ENCODE data around the gene ATG4C.
"Not testable (repeated sequence)": the region's sequence is repeated elsewhere in the genome, so short reads cannot be mapped to it uniquely, and the experiment has no call there.

ATG4C gene

GRCh38 chr1:62783736-62784508 lies at the start of gene ATG4C:
Gene ATG4C, plus strand, starts transcription at chr1:62784132. Its CDS starts 19,655 bp downstream, at chr1:62803787.
- H3K4me3 ChIP-seq (ENCODE audit: low read depth, low read length), result peak within 1 kb of the TSS; percentile 98
- H3K27ac ChIP-seq (ENCODE audit: low read depth, low read length), result peak within 1 kb of the TSS; percentile 80
- H3K27me3 ChIP-seq (ENCODE audit: insufficient read depth, low read length), result peaks cover 3% of the 10 kb centered on the region; the same call in 1 of the 2 replicates
- H2AFZ ChIP-seq (ENCODE audit: low read length, unreplicated experiment), result peak within 1 kb of the TSS; percentile 98
- H3K79me2 ChIP-seq (ENCODE audit: control insufficient read depth, insufficient read depth, low read length, unreplicated experiment), result peaks cover 10% of the 10 kb centered on the region
- peaks cover 4% of the 10 kb centered on the region for H3K4me1 ChIP-seq (ENCODE audit: control insufficient read depth, insufficient read depth, low read length, unreplicated experiment)
- H3K36me3 ChIP-seq (ENCODE audit: insufficient read depth, low read length), result no peaks in the 10 kb centered on the region

GRCh38 chr1:62735491-62736171 lies 48.3 kb upstream of the ATG4C start:
- Histone ChIP-seq H2AFZ (ENCODE audit: low read length, unreplicated experiment) (no peak overlapping the region), H3K79me2 (ENCODE audit: control insufficient read depth, insufficient read depth, low read length, unreplicated experiment) (no peaks in the 10 kb centered on the region), H3K4me1 (ENCODE audit: control insufficient read depth, insufficient read depth, low read length, unreplicated experiment) (peaks cover 12% of the 10 kb centered on the region), H3K27ac (ENCODE audit: low read depth, low read length) (no peak overlapping the region), H3K36me3 (ENCODE audit: insufficient read depth, low read length) (no peaks in the 10 kb centered on the region), H3K4me3 (ENCODE audit: low read depth, low read length) (no peak overlapping the region), H3K27me3 (ENCODE audit: insufficient read depth, low read length) (no peaks in the 10 kb centered on the region)

- H3K27ac ChIP-seq (ENCODE audit: low read depth, low read length); H3K36me3 ChIP-seq (ENCODE audit: insufficient read depth, low read length); H2AFZ ChIP-seq (ENCODE audit: low read length, unreplicated experiment); H3K4me1 ChIP-seq (ENCODE audit: control insufficient read depth, insufficient read depth, low read length, unreplicated experiment); H3K27me3 ChIP-seq (ENCODE audit: insufficient read depth, low read length); H3K79me2 ChIP-seq (ENCODE audit: control insufficient read depth, insufficient read depth, low read length, unreplicated experiment); H3K4me3 ChIP-seq (ENCODE audit: low read depth, low read length): not testable (repeated sequence)
Observed at GRCh38 chr1:62740701-62741100, 43.2 kb upstream of the ATG4C start.

- Histone ChIP-seq H2AFZ (ENCODE audit: low read length, unreplicated experiment) (peak overlapping the region; percentile 66), H3K4me3 (ENCODE audit: low read depth, low read length) (no peak overlapping the region), H3K79me2 (ENCODE audit: control insufficient read depth, insufficient read depth, low read length, unreplicated experiment) (no peaks in the 10 kb centered on the region), H3K27ac (ENCODE audit: low read depth, low read length) (no peak overlapping the region), H3K27me3 (ENCODE audit: insufficient read depth, low read length) (no peaks in the 10 kb centered on the region), H3K36me3 (ENCODE audit: insufficient read depth, low read length) (no peaks in the 10 kb centered on the region), H3K4me1 (ENCODE audit: control insufficient read depth, insufficient read depth, low read length, unreplicated experiment) (peaks cover 4% of the 10 kb centered on the region)
Observed at GRCh38 chr1:62744611-62745577, 39.0 kb upstream of the ATG4C start.

GRCh38 chr1:62746086-62746808 lies 37.7 kb upstream of the ATG4C start:
- Histone ChIP-seq H3K27me3 (ENCODE audit: insufficient read depth, low read length) (no peaks in the 10 kb centered on the region), H3K79me2 (ENCODE audit: control insufficient read depth, insufficient read depth, low read length, unreplicated experiment) (no peaks in the 10 kb centered on the region), H3K36me3 (ENCODE audit: insufficient read depth, low read length) (no peaks in the 10 kb centered on the region), H3K27ac (ENCODE audit: low read depth, low read length) (no peak overlapping the region), H3K4me3 (ENCODE audit: low read depth, low read length) (peak overlapping the region; percentile 71), H3K4me1 (ENCODE audit: control insufficient read depth, insufficient read depth, low read length, unreplicated experiment) (peaks cover 7% of the 10 kb centered on the region), H2AFZ (ENCODE audit: low read length, unreplicated experiment) (peak overlapping the region; percentile 94)

- Histone ChIP-seq H3K27ac (ENCODE audit: low read depth, low read length) (no peak overlapping the region), H3K27me3 (ENCODE audit: insufficient read depth, low read length) (no peaks in the 10 kb centered on the region), H3K36me3 (ENCODE audit: insufficient read depth, low read length) (no peaks in the 10 kb centered on the region), H3K4me1 (ENCODE audit: control insufficient read depth, insufficient read depth, low read length, unreplicated experiment) (peaks cover 7% of the 10 kb centered on the region), H3K4me3 (ENCODE audit: low read depth, low read length) (0 out of 2 replicates have a peak overlapping the region, but pooled peaks have one; percentile 71), H2AFZ (ENCODE audit: low read length, unreplicated experiment) (peak overlapping the region; percentile 3), H3K79me2 (ENCODE audit: control insufficient read depth, insufficient read depth, low read length, unreplicated experiment) (no peaks in the 10 kb centered on the region)
Observed at GRCh38 chr1:62746809-62747138, 37.2 kb upstream of the ATG4C start.

GRCh38 chr1:62753031-62753965 lies 30.6 kb upstream of the ATG4C start:
- H2AFZ ChIP-seq (ENCODE audit: low read length, unreplicated experiment), result no peak overlapping the region
- H3K27ac ChIP-seq (ENCODE audit: low read depth, low read length), result no peak overlapping the region
- no peak overlapping the region for H3K4me3 ChIP-seq (ENCODE audit: low read depth, low read length)
- H3K36me3 ChIP-seq (ENCODE audit: insufficient read depth, low read length), result no peaks in the 10 kb centered on the region
- no peaks in the 10 kb centered on the region for H3K79me2 ChIP-seq (ENCODE audit: control insufficient read depth, insufficient read depth, low read length, unreplicated experiment)
- H3K4me1 ChIP-seq (ENCODE audit: control insufficient read depth, insufficient read depth, low read length, unreplicated experiment), result peaks cover 3% of the 10 kb centered on the region
- H3K27me3 ChIP-seq (ENCODE audit: insufficient read depth, low read length), result no peaks in the 10 kb centered on the region

- H3K27ac ChIP-seq (ENCODE audit: low read depth, low read length); H3K27me3 ChIP-seq (ENCODE audit: insufficient read depth, low read length); H2AFZ ChIP-seq (ENCODE audit: low read length, unreplicated experiment); H3K4me1 ChIP-seq (ENCODE audit: control insufficient read depth, insufficient read depth, low read length, unreplicated experiment); H3K4me3 ChIP-seq (ENCODE audit: low read depth, low read length); H3K79me2 ChIP-seq (ENCODE audit: control insufficient read depth, insufficient read depth, low read length, unreplicated experiment); H3K36me3 ChIP-seq (ENCODE audit: insufficient read depth, low read length): not testable (repeated sequence)
Observed at GRCh38 chr1:62754938-62755337, 29.0 kb upstream of the ATG4C start.

GRCh38 chr1:62756255-62756884 lies 27.6 kb upstream of the ATG4C start:
- not testable (repeated sequence) for H3K4me3 ChIP-seq (ENCODE audit: low read depth, low read length); H3K36me3 ChIP-seq (ENCODE audit: insufficient read depth, low read length); H3K27ac ChIP-seq (ENCODE audit: low read depth, low read length); H3K4me1 ChIP-seq (ENCODE audit: control insufficient read depth, insufficient read depth, low read length, unreplicated experiment); H3K79me2 ChIP-seq (ENCODE audit: control insufficient read depth, insufficient read depth, low read length, unreplicated experiment); H2AFZ ChIP-seq (ENCODE audit: low read length, unreplicated experiment); H3K27me3 ChIP-seq (ENCODE audit: insufficient read depth, low read length)

All from ACC112 (cell line).